ENCODE data around the gene ARID1B. TPM values are rescaled to one million over a fixed set of nuclear protein-coding genes. Genes with fewer than 3 reads are reported as not detected.

The ARID1B gene
- total and polyA plus RNA-seq, 2 of the 4 experiments (the other 2 are of a cell fraction): 14.5 to 20.1 TPM

DNA sequence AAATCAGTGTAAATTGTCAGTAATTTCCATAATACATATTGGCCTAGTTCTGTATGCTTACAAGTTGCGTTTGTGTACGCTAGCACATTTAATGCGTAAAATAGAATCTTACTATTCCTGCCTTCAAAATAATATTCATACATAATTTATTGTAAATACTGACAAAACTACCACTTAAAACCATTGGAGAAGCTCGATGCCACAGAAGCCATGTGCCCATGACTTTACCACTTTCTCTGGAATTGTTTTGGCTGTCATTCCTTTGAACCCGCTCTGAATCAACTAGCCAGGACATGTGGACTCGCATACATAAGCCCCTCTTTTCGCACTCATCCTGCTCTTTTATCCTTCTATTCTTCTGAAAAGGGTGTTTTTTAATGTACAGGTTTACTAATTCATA is 394.6 kb downstream of the ARID1B start:
- POLR2A ChIA-PET (ENCODE audit: unreplicated experiment): no interaction called here
- no peak overlapping the region for H3K23ac ChIP-seq (ENCODE audit: low read depth, low read length)
- H3K56ac ChIP-seq (ENCODE audit: extremely low read depth, insufficient read depth, low read length): no peak overlapping the region
- no peak overlapping the region for H3K14ac ChIP-seq (replicated peaks; ENCODE audit: low read depth, low read length)
- no peak overlapping the region for H4K91ac ChIP-seq (ENCODE audit: insufficient read depth, low read depth, low read length)
- no peak overlapping the region for H2BK120ac ChIP-seq (ENCODE audit: low read depth, low read length)
- H3K4me1 ChIP-seq (ENCODE audit: control insufficient read depth, insufficient read depth, low read length): 0 out of 2 replicates have a peak, but pooled peaks cover 1% of the 10 kb centered on the region
- in situ Hi-C loops (cut with MboI; ENCODE audit: low sequenced_read_pairs): no loop called here
- H3K79me1 ChIP-seq (ENCODE audit: low read depth in 1 of 2, low read length in 2 of 2): peaks cover 0 to 4% of the 10 kb centered on the region in 2 experiments; a peak in 2 of 4 replicates
- H3K4ac ChIP-seq (ENCODE audit: low read depth, low read length): no peak overlapping the region
- H2BK20ac ChIP-seq (ENCODE audit: low read depth, low read length): no peak overlapping the region
- no peak overlapping the region for H2AK5ac ChIP-seq (ENCODE audit: low read depth, low read length)
- TF ChIP-seq, protein P1, sequence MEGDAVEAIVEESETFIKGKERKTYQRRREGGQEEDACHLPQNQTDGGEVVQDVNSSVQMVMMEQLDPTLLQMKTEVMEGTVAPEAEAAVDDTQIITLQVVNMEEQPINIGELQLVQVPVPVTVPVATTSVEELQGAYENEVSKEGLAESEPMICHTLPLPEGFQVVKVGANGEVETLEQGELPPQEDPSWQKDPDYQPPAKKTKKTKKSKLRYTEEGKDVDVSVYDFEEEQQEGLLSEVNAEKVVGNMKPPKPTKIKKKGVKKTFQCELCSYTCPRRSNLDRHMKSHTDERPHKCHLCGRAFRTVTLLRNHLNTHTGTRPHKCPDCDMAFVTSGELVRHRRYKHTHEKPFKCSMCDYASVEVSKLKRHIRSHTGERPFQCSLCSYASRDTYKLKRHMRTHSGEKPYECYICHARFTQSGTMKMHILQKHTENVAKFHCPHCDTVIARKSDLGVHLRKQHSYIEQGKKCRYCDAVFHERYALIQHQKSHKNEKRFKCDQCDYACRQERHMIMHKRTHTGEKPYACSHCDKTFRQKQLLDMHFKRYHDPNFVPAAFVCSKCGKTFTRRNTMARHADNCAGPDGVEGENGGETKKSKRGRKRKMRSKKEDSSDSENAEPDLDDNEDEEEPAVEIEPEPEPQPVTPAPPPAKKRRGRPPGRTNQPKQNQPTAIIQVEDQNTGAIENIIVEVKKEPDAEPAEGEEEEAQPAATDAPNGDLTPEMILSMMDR (conservative IDR thresholded peaks at IDR 0.05; ENCODE audit: low read depth, low read length): no peak
- TF ChIP-seq POLR2A (IDR thresholded peaks at IDR 0.05; ENCODE audit: low read depth, low read length) (no peak), CHD1 (IDR thresholded peaks at IDR 0.05; ENCODE audit: low read depth, low read length) (no peak), MXI1 (IDR thresholded peaks at IDR 0.05; ENCODE audit: borderline replicate concordance, low read depth, low read length) (no peak), RAD21 (IDR thresholded peaks at IDR 0.05; ENCODE audit: low read length) (no peak), RCOR1 (IDR thresholded peaks at IDR 0.05; ENCODE audit: insufficient replicate concordance, low read length) (no peak), MAZ (IDR thresholded peaks at IDR 0.05; ENCODE audit: borderline replicate concordance, low read depth, low read length) (no peak), FOS (IDR thresholded peaks at IDR 0.05; ENCODE audit: low read depth, low read length) (no peak), NFE2L2 (IDR thresholded peaks at IDR 0.05; ENCODE audit: low read depth, low read length) (no peak), SMC3 (IDR thresholded peaks at IDR 0.05; ENCODE audit: low read depth, low read length) (no peak), BHLHE40 (IDR thresholded peaks at IDR 0.05; ENCODE audit: low read depth, low read length) (no peak), CEBPB (IDR thresholded peaks at IDR 0.05; ENCODE audit: low read depth, low read length) (no peak)
- TF ChIP-seq, protein P2, sequence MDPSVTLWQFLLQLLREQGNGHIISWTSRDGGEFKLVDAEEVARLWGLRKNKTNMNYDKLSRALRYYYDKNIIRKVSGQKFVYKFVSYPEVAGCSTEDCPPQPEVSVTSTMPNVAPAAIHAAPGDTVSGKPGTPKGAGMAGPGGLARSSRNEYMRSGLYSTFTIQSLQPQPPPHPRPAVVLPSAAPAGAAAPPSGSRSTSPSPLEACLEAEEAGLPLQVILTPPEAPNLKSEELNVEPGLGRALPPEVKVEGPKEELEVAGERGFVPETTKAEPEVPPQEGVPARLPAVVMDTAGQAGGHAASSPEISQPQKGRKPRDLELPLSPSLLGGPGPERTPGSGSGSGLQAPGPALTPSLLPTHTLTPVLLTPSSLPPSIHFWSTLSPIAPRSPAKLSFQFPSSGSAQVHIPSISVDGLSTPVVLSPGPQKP (IDR thresholded peaks at IDR 0.05; ENCODE audit: borderline replicate concordance, low read depth, low read length): no peak
- H3K27me3 ChIP-seq (ENCODE audit: control insufficient read depth, insufficient read depth, low read length): no peaks in the 10 kb centered on the region
- H2AFZ ChIP-seq (replicated peaks; ENCODE audit: low read length, poor library complexity): no peak overlapping the region
- H3K9me1 ChIP-seq (ENCODE audit: insufficient read depth, low read length): peaks cover 5% of the 10 kb centered on the region; the same call in 1 of the 2 replicates
- intact Hi-C loops (cut with micrococcal nuclease): no loop called here
- no TSS peak for BruUV-seq (replicated peaks)
- no peak overlapping the region for H3K27ac ChIP-seq (ENCODE audit: insufficient read depth, low read length)
- no peak overlapping the region for H2BK15ac ChIP-seq (ENCODE audit: low read depth, low read length)
- no peak for DNase-seq
- no peak overlapping the region for H2BK5ac ChIP-seq (ENCODE audit: low read depth, low read length, poor library complexity, severe bottlenecking)
- no peak overlapping the region for H4K8ac ChIP-seq (ENCODE audit: low read depth in 2 of 2, low read length in 2 of 2)
- peaks cover 23% of the 10 kb centered on the region for H3K36me3 ChIP-seq (ENCODE audit: control insufficient read depth, insufficient read depth, low read length)
- dilution Hi-C loops (cut with HindIII; ENCODE audit: low sequenced_read_pairs, unreplicated experiment): no loop called here
- no peak overlapping the region for H3K9ac ChIP-seq (ENCODE audit: low read depth, low read length)
- H4K5ac ChIP-seq (ENCODE audit: low read depth, low read length): no peak overlapping the region
- H4K20me1 ChIP-seq (ENCODE audit: insufficient read depth, low read length): no peaks in the 10 kb centered on the region
- H3K9me3 ChIP-seq (ENCODE audit: control insufficient read depth, insufficient read depth, low read length): no peaks in the 10 kb centered on the region
- no CpG with 5 or more reads among the region's 7 CpGs for WGBS, 2 experiments (ENCODE audit: extremely low coverage in 2 of 2, insufficient read length in 1 of 2)
- no peak overlapping the region for H3K18ac ChIP-seq (ENCODE audit: low read depth, low read length)
- CTCF ChIA-PET: no interaction called here
- H3K4me3 ChIP-seq (ENCODE audit: insufficient read depth, low read depth, low read length): no peak overlapping the region
- H2AK9ac ChIP-seq (replicated peaks; ENCODE audit: low read depth, low read length, poor library complexity): no peak overlapping the region
- ATAC-seq (ENCODE audit: low read depth): no peak
- no peak overlapping the region for H3K4me2 ChIP-seq (ENCODE audit: low read depth, low read length)

Data from IMR-90 (cell line).